Measurements from ENCODE around the gene PTX4. TPM values are rescaled to one million over a fixed set of nuclear protein-coding genes. Genes with fewer than 3 reads are reported as not detected.

The PTX4 gene
- total and polyA plus RNA-seq, 9 of the 15 experiments (the other 6 are each of a cell fraction or from before 2014, with no cell fraction given) = 0.11 TPM; not detected in 8

- TF ChIP-seq ZNF583 (CRISPR knock-in tag; IDR thresholded peaks at IDR 0.05) (peak; percentile 64; the same call in 1 of the 2 replicates), DPF2 (IDR thresholded peaks at IDR 0.05) (peak; percentile 37; the same call in 1 of the 2 replicates), ZNF77 (CRISPR knock-in tag; IDR thresholded peaks at IDR 0.05) (no peak), NEUROD1 (IDR thresholded peaks at IDR 0.05; ENCODE audit: borderline replicate concordance, low read depth, low read length, partially characterized antibody) (peak; percentile 41), POLR2B (IDR thresholded peaks at IDR 0.05; ENCODE audit: low read depth, partially characterized antibody) (peak; percentile 60), JUND (IDR thresholded peaks at IDR 0.05; ENCODE audit: borderline replicate concordance, low read depth, low read length) (no peak), JUND (tag; IDR thresholded peaks at IDR 0.05; ENCODE audit: borderline replicate concordance, low read depth, low read length) (no peak; the same call in 2 of the 3 replicates), XRCC5 (IDR thresholded peaks at IDR 0.05; ENCODE audit: low read depth, low read length) (0 out of 2 replicates have a peak, but pooled peaks have one; percentile 23), ZNF589 (CRISPR knock-in tag; IDR thresholded peaks at IDR 0.05; ENCODE audit: low read depth) (0 out of 2 replicates have a peak, but pooled peaks have one; percentile 47), ATF1 (CRISPR knock-in tag; IDR thresholded peaks at IDR 0.05) (no peak), ATF1 (tag; IDR thresholded peaks at IDR 0.05) (peak; percentile 78), MXI1 (IDR thresholded peaks at IDR 0.05; ENCODE audit: low read depth, low read length) (peak; percentile 34; the same call in 1 of the 2 replicates), SOX6 (IDR thresholded peaks at IDR 0.05) (peak; percentile 75), KDM5B (IDR thresholded peaks at IDR 0.05; ENCODE audit: insufficient replicate concordance, low read depth, low read length) (peak; percentile 71), ZNF41 (CRISPR knock-in tag; conservative IDR thresholded peaks at IDR 0.05) (peak; percentile 35; the same call in 1 of the 2 replicates), KAT8 (IDR thresholded peaks at IDR 0.05; ENCODE audit: low read depth) (no peak), GATA2 (CRISPR knock-in tag; IDR thresholded peaks at IDR 0.05) (0 out of 2 replicates have a peak, but pooled peaks have one; percentile 11), PHF20 (IDR thresholded peaks at IDR 0.05; ENCODE audit: partially characterized antibody) (peak; percentile 82), CREB3L1 (IDR thresholded peaks at IDR 0.05; ENCODE audit: borderline replicate concordance, low read depth) (peak; percentile 34; the same call in 1 of the 2 replicates), BRF1 (IDR thresholded peaks at IDR 0.05; ENCODE audit: borderline replicate concordance, extremely low read depth, insufficient read length) (no peak), ZNF280A (IDR thresholded peaks at IDR 0.05; ENCODE audit: low read depth, partially characterized antibody) (no peak), NKRF (IDR thresholded peaks at IDR 0.05; ENCODE audit: borderline replicate concordance) (peak; percentile 91), EGR1 (conservative IDR thresholded peaks at IDR 0.05) (peak; percentile 72), TARDBP (IDR thresholded peaks at IDR 0.05) (no peak), HMGN3 (IDR thresholded peaks at IDR 0.05; ENCODE audit: borderline replicate concordance, extremely low read depth, insufficient read length, low read depth, low read length) (no peak)
Measured at GRCh38 chr16:1492923-1493745, 4.4 kb upstream of the PTX4 start, which contains the start of gene TELO2 (continued).
